ENCODE measurements around the gene GPR18.
"Not testable (repeated sequence)": the region's sequence is repeated elsewhere in the genome, so short reads cannot be mapped to it uniquely, and the experiment has no call there.

GPR18 gene

DNA sequence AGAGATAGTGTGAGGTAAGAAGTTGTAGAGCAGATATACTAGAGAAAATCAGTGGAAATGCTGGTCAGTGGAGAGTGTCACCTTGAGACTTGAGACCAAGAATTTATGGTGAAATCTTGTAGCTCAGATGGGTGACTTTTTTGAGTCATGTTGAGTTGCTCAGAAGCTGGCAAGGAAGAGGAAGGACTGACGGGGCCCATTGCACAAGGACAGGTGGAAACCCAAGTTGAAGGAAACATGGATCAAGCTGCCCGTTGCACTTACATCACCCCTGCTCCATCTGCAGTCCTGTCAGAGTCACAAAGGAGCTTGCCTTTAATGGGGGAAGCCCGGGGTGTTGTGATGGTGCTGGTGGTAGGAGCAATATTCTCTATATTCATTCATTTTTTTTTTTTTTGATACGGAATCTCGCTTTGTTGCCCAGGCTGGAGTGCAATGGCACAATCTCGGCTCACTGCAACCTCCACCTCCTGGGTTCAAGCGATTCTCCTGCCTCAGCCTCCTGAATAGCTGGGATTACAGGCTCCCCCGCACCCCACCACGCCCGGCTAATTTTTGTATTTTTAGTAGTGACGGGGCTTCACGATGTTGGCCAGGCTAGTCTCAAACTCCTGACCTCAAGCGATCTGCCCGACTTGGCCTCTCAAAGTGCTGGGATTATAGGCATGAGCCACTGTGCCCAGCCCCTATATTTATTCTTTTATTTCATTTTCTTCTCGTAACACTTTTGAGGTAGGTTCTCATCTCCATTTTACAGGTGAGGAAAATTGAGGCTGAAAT is 30.1 kb downstream of the GPR18 start:
- DNase-seq, result no peak

DNA sequence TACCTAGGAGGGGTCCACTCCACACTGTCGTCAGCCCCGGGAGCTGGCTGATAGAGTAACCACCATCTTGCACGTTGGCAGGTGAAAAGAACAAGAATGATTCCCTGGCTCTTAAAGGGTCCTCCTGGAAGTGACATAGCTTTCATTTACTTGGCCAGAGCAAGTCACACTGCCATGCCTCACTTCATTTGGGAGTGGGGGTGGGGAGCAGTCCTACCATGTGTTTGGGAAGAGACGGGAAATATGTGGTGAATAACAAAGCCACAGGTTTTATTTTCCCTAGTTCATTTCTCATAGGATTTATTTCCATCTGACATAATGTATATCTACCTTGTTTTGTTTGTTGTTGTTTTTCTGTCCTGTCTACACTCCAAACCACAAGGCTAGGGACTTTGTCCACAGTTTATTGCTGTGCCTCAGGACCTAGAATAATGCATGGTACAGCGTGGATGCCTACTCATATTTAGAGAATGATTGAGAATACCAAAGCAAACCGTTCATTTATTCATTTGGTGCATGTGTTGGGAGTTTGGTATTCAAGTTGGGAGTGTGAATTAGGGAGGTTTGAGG is 30.8 kb downstream of the GPR18 start:
- DNase-seq, result no peak

DNA sequence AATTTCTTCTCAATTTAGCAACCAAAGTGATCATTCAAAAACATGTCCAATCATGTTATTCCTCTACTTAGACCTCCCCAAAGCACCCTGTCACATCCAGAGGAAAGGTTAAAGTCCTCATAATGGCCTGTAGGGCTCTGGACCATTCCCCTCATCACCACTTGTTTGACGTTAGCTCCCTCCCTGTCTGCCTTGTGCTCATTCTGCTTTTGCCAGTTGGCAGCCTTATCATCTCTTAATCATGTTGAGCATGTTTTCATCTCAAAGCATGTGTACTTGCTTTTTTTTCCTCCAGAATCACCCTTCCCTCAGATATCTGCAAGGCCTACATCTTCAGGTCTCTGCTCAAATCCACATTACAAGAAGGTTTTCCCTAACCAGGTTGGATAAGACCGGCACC is 31.7 kb downstream of the GPR18 start:
- no peak for DNase-seq

DNA sequence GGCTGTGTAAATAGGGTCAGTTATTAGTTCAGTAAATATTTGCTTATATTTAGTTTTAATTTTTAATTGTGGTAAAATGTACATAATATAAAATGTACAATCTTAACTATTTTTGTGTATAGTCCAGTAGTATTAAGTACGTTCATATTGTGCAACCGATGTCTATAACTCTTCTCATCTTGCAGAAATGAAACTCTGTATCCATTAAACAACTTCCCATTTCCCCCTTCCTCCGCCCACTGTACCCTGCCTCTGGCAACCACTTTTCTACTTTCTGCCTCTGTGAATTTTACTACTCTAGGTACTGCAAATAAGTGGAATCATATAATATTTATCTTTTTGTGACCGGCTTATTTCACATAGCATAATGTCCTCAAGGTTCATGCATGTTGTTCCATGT is 33.1 kb downstream of the GPR18 start:
- DNase-seq, result no peak

DNA sequence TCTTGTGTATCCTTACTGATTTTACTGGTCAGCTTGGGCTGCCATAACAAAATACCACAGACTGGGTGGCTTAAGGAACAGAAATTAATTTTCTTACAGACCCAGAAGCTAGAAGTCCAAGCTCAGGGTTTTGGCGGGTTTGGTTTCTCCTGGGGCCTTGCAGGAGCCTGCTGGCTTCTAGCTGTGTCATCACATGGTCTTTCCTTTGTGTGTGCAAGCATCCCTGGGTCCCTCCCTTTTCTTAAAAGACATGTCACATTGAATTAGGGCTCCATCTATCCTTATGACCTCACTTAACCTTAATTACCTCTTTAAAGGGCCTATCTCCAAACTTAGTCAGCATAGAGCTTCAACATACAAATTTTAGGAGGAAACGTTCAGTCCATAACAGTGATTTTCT is 34.2 kb downstream of the GPR18 start:
- DNase-seq, result no peak

DNA sequence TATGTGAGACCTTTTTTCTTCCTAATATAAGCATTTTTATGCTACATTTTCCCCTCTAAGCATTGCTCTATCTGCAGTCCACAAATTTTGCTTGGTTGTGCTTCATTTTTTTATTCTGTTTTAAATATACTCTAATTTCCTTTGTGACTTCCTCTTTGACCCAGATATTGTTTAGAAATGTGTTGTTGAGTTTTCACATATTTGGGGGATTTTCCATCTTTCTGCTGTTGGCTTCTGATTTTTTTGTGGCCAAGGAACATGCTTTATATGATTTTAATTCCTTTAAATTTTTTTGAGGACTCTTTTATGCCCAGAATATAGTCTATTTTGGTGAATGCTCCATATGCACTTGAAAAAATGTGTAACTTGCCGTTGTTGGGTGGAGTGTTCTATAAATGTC is 34.6 kb downstream of the GPR18 start:
- DNase-seq, result no peak

DNA sequence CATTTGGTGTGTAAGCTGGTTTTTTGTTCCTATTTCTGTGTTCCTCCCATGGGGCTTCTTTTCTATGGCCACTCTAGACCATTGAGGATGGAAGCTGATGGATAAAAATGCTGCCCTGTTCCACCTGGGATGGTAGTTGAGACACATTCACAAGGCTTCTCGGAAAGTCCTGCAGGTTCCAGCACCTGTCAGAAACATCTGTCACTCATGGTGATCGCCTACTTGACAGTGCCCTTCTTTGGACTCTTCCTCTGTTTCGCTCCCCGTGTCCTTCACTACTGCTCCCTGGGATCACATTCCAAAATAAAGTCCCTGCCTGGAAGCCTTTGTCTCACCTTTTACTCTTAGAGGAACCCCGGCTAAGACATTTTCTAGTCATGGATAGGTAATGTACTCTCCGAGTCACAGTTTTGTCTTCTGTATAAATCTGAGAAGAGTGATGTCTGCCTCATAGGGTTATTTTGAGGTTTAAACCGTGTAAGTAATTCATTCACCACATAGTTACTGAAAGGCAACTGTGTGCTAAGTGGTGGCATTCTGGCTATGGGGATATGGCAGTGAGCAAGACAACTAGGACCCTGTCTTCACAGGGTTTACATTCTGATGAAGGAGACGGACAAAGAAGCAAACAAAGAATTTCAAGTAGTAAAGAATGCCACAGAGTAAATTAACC is 36.5 kb downstream of the GPR18 start:
- DNase-seq, result no peak

DNA sequence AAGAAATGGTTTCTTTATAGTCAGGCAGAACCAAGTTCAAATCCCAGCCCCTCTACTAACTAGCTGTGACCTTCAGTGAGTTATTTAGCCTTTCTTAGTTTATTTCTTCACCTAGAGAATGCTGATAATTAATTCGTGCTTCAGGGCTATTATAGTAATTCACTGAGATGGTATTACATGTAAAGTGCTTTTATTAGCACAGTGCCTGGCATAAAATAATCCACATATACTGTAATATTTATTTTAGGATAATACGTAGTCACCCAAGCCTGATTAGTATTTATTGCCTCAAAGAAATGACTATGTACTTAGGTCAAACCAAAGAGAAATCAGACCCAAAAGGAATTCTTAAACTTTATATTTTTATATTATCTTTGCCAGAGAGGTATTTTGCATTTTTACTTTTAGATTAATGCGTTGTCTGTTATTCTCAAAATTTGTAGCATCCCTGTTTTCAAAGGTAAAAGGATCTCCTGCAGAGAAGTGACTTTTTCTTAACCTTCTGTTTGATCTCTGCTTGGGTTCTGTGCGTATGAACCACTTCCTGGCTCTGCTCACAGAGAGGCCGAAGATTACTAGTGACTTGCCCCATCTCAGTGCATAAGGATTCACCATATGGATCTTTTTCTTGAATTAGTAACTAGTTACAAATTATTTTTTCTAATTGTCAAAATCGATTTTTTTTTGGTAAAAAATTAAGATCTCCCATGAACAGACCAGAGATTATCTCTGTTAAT is 37.8 kb downstream of the GPR18 start:
- no peak for DNase-seq

DNA sequence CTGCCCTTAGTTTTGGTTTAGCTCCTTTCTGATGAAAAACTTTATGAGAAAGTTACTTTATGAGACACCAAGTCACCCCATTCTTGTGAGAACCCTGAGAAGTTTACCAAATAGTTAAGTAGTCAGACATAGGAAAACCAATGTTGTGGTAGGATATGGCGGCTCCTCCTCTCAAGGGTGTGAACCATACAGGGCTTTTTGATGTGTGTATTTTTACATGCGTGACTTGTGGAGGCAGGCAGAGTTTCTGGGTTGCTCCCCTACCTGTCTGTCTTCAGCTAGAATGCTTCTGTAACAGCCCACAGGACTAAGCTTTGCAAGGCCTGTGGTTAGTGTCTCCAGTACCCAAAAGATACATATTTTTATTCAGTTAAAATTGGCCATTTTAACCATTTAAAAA is 39.2 kb downstream of the GPR18 start:
- DNase-seq, result no peak

DNA sequence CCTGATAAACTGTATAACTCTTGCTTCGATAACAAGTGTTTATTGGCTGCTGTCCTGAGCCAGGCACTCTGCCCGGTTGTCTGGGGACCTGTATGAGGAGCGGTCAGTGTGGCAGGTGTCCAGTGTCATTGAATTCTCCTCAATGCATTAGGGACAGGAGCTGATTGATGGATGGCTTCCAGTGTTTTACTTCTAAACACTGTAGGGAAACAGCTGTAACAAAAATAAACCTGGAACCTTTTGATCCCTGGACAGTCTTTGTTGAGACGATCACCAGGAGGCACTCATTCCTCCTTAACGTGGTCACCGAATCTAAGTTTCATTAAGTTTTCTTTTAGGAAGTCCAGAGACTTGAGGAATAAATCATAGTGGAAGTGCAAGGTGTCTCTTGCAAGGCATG is 39.6 kb downstream of the GPR18 start:
- DNase-seq, result no peak

DNA sequence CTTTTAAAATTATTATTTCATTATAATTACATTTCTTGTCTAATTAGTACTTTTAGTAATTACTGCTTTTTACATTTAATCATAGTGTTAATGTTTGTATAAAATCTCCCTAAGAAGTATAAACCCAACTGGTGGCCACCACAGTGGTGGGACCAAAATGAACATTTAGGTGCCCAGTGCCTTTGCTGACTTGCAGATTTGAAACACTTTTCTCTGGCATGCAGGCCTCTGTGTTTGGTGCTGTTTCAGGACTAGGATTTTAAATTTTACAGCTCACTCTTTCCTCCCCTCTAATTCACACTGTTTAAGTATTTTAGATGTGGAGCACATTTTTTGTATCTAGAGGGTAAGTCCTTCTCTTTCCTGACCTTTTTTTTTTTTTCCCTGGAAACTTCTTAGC is 40.1 kb downstream of the GPR18 start:
- no peak for DNase-seq

DNA sequence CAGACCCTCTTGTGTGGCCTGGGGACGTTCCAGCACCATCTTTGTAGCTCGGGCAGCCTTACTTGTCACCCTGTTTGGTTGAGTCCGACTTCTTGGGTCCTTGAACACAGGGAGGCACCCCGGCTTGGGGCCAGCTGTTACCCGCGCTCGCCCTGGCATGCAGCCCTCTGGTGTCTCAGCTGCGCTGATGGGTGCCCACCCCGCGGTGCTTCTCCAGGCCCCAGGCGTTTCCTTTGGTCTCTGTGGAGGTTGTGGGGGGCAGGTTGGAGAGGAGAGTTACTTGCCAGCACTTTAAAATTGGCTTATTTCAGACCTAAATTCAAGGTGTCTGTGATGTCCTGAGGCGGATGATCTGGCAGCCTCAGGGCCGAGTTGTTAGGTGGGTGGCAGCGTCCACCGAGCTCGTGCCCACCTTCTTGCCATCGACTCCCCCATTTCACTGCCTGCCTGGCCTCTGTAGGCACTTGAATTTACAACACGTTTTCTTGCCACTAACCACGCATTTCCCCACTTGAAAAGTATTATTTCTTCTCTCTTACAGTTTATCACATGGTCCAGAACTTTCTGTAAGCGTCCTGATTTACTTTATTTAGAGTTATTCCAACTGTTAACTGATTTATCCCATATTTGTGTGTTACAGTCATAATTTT is 40.6 kb downstream of the GPR18 start:
- no peak for DNase-seq

DNA sequence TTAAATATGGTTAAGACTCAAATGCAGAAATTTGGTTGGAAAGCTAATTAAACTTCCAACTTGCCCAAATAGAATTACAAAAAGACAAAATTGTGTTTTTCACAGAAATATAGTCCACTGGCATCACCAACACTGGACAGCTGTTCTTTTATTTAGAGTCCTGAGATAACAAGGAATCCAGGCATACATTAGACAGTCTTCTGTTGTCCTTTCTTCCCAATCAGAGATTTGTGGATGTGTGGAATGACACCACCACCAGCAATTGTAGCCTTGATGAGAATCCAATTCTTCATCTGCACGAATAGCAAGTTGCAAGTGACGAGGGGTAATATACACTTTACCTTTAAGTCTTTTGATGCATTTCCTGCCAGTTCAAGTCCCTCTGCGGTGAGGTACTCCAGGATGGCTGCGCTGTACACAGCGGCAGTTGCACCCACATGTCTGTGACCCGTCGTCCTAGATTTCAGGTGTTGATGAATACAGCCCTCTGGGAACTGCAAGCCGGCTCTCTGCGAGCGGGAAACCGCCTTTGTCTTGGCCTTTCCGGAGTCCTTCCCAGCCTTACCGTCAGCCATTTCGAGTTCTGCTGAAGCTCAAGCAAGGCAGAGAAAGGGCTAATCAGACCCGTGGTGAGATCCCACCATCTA is 42.9 kb downstream of the GPR18 start:
- no peak for DNase-seq

DNA sequence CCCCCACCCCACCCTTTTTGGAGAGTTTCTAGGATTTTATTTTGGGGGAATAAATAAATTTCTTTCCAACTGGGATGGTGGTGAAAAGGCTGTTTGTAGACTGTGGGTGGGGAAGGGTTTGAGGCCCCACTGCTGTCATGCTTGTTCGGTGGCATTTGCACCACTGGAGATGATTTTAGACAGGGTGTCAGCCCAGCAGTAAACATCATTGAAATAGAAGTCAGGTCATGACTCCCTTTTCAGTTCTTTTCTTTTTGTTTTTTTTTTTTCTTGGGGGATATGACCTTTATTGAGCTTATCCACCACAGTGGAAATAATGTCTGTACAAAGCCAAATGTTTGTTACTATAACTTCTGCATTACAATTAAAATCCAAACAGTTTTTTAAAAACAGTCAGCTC is 43.4 kb downstream of the GPR18 start:
- no peak for DNase-seq

DNA sequence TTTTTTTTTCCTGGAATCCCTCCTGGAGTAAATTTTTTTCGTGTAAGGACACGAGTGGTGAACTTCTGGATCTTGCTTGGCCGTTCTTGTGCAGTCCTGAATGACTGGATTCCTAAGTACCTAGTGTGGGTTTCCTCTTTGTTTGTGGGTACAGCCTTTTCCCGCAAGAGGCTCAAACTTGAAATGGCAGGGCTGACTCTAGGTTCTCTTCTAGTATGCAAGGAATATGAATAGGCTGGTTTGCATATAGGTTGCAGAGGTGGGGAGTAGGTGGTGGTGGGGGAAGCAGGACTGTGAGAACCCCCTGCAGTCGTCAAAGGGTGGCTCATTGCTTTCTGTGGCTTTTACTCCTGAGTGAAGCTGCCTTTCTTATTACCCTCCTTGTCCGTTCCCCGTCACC is 43.9 kb downstream of the GPR18 start:
- DNase-seq, result no peak

DNA sequence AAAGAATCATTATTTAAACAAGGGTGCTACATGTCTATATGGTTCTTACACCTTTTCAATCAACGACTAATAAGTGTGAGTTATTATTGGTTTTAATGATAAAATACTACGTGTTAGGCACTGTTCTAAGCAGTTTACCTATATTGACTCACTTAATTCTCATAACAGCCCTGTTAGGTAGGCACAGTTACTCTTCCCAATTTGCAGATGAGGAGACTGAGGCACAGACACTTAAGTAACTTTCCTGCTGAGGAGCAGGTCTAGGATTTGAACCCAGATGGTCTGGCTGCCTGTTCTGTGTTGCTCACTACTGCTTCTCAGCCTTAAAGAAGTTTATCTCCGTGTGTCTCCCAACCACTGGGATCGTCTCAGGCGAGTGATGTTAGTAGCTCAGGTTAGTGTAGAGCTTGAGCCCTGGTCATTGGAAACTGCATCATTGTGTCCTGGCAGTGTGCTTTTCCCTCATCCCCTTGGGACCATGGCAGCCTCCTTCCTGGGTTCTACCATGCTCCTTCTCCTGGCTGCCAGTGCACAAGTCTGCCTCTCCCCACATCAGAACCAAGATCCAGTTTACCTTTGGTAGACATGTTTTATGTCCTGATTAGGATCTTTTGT is 46.7 kb downstream of the GPR18 start:
- no peak for DNase-seq

DNA sequence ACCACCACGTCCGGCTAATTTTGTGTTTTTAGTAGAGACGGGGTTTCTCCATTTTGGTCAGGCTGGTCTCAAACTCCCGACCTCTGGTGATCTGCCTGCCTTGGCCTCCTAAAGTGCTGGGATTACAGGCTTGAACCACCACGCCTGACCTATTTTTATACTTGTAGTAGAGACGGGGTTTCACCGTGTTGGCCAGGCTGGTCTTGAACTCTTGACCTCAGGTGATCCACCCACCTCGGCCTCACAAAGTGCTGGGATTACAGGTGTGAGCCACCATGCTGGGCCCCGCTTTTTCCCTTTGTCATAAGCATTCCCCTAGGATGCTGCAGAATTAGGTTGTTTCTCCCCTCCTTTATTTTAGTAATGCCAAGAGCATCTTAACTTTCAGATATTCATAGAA is 47.6 kb downstream of the GPR18 start:
- not testable (repeated sequence) for DNase-seq

DNA sequence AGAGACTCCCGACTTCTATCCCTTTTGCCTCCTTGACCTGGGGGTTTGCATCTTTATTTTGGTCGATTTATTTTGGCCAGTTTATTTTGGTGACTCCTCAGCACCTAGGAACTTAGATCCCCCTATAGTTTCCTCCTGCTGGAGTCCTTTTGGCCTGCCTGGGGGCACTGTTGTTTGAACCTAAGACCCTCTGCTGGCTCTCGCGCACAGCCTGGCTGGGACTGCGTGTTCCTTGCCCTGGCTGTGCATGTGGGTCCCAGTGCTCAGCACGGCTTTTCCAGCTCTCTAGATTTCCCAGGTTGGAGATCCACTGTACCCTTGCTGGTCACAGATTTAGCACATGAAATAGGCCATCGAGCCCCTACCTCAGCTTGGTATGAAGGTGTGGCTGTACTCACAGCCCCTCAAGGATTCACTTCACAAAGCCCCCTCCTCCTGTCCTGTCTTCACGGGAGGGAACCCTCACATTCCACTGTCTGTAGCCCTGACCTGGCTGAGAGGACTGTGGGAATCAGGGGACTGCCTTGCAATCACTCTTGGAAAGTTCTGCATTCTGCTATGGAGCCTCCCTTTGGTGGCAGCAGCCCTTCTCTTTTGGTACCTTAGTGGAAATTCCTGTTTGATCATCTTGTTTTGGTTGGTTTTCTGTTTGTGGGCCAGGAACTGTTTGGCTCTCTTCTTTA is 49.2 kb downstream of the GPR18 start:
- no peak for DNase-seq

DNA sequence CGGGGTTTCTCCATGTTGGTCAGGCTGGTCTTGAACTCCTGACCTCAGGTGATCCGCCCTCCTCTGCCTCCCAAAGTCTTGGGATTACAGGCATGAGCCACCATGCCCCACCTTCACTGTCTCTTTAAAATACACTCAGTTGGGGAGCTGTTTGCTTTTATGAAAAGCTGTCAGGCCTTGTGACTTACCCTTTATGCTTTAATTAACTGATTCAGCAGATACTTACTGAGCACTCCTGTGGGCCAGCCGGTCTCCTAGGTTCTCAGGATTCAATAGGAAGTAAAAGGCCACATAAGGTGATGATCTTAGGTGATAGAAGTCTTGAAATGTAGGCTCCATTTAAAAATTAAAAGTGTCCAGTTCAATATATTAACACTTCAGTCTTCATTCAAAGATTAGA is 50.0 kb downstream of the GPR18 start:
- DNase-seq, result no peak

DNA sequence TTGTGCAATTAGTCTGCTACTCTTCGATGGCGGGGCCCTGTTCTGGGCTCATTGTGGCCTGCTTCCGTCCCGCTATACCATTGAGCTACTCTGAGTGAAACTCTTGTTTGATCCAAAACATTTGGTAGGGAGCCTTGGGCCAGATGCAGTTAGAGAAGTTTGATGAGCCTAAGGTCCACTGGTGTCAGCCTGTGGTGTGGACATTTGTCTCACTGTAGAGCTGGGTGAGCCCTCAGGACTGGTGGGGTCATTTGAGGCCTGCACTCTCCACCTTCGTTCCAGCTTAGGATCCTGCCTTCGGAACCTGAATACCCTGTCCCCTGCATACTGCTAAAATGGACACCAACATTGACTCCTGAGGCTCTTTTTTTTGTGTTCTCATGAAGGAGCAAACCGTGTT is 50.7 kb downstream of the GPR18 start:
- DNase-seq, result no peak

DNA sequence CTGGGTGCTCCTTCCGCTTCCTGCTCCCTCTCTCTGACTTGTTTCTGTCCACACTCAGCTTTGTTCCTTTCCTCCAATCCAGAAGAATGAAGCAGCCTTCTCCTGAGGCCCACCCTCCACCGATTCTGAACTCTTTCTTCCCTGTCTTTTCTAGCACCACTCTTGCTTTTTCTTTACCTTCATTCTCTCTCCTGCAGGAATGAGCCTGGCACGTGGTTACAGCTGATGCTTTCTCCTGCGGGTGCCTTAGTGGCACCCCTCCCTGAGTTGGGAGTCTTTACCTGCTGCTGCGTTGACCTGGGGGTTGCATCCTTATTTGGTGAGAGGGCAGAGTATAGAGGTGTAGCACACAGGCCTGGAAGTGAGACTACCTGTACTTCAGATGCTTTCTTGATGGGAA is 51.3 kb downstream of the GPR18 start:
- DNase-seq, result no peak

DNA sequence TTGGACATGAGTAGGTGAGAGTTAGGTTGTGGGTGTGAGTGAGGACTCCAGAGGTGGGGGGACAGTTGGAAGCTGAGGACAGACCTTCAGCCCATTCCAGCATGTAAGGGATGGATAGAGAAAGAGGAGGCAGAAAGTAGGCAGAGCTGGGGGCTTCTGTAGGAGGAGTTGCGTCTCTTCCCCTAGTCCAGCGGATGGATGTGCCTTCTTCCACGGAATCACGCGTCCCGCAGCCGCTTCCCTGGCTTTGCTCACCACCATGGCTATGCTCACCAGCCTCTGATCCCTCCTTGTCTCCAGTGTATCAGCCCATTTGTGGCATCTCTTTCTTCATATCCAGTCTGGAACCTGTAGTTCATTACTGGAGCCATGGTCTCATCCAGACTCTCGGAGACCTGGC is 52.0 kb downstream of the GPR18 start:
- DNase-seq, result no peak

All from kidney glomerular epithelial cell (primary cell).